K562 (cell line): ENCODE data around the gene EFHD2. TPM values are rescaled to one million over a fixed set of nuclear protein-coding genes. Genes with fewer than 3 reads are reported as not detected.

Source experiments
- ADNP ChIP-seq: fragments of 200-800 bp; sonication (Bioruptor generic); IDR thresholded peaks from 2 replicates; pipeline ENCODE4 v1.6.1; 2016; ENCODE audit warnings: missing genetic modification characterization, missing compliant biosample characterization
- CCNT2 ChIP-seq: IDR thresholded peaks from 2 replicates; pipeline ENCODE4 v1.6.1; 2011; ENCODE audit warnings: borderline replicate concordance, low read depth, mild to moderate bottlenecking, moderate library complexity, mixed read lengths, low read length; ENCODE audit not compliant: insufficient read length; ENCODE audit errors: extremely low read depth
- CTBP1 ChIP-seq: fragments of 450-650 bp; IDR thresholded peaks from 2 replicates; pipeline ENCODE4 v1.6.1; 2016; ENCODE audit warnings: borderline replicate concordance
- DNMT1 ChIP-seq: fragments of 450-650 bp; IDR thresholded peaks from 2 replicates; pipeline ENCODE4 v1.6.1; 2016; ENCODE audit warnings: antibody characterized with exemption, mild to moderate bottlenecking
- EGR1 ChIP-seq: fragments of 450-650 bp; conservative IDR thresholded peaks from 2 replicates; pipeline ENCODE4 v1.6.1; 2017; ENCODE audit warnings: mild to moderate bottlenecking
- EP300 ChIP-seq: IDR thresholded peaks from 2 replicates; pipeline ENCODE4 v1.6.1; 2012; ENCODE audit warnings: low read length, improper control_type of control experiment
- ESRRA ChIP-seq: fragments of 450-650 bp; IDR thresholded peaks from 2 replicates; pipeline ENCODE4 v1.6.1; 2014; ENCODE audit warnings: low read depth, mild to moderate bottlenecking, moderate library complexity, borderline replicate concordance
- ETV5 ChIP-seq: sonication (generic); formaldehyde crosslinking; IDR thresholded peaks from 2 replicates; pipeline ENCODE4 v1.4.0; 2020; ENCODE audit warnings: low read depth, mild to moderate bottlenecking, missing genetic modification reagents
- EWSR1 ChIP-seq: fragments of 450-650 bp; IDR thresholded peaks from 2 replicates; pipeline ENCODE4 v1.6.1; 2018; ENCODE audit warnings: borderline replicate concordance, mild to moderate bottlenecking, low read depth, moderate library complexity; ENCODE audit not compliant: partially characterized antibody
- GATA2 ChIP-seq: sonication (generic); formaldehyde crosslinking; IDR thresholded peaks from 2 replicates; pipeline ENCODE4 v1.4.0; 2020; ENCODE audit warnings: mild to moderate bottlenecking, missing genetic modification reagents
- GATAD2B ChIP-seq: fragments of 450-650 bp; IDR thresholded peaks from 2 replicates; pipeline ENCODE4 v1.6.1; 2017; ENCODE audit warnings: mild to moderate bottlenecking, borderline replicate concordance
- GTF2F1 ChIP-seq: IDR thresholded peaks from 2 replicates; pipeline ENCODE4 v1.6.1; 2011; ENCODE audit warnings: low read depth, low read length, improper control_type of control experiment
- HINFP ChIP-seq: fragments of 450-650 bp; conservative IDR thresholded peaks from 2 replicates; pipeline ENCODE4 v1.6.1; 2016; ENCODE audit warnings: missing genetic modification characterization, low read depth, mild to moderate bottlenecking, control low read depth, missing compliant biosample characterization
- KDM1A ChIP-seq, 2 experiments: fragments of 450-650 bp; IDR thresholded peaks; 2 replicates each; pipeline ENCODE4 v1.6.1; 2016; ENCODE audit warnings: mild to moderate bottlenecking in 2 of 2
- MIER1 ChIP-seq: fragments of 450-650 bp; IDR thresholded peaks from 2 replicates; pipeline ENCODE4 v1.6.1; 2016; ENCODE audit warnings: antibody characterized with exemption, mild to moderate bottlenecking, low read depth
- NKRF ChIP-seq: fragments of 450-650 bp; IDR thresholded peaks from 2 replicates; pipeline ENCODE4 v1.6.1; 2016; ENCODE audit warnings: borderline replicate concordance
- NUFIP1 ChIP-seq: fragments of 450-650 bp; IDR thresholded peaks from 2 replicates; pipeline ENCODE4 v1.6.1; 2018; ENCODE audit not compliant: partially characterized antibody
- PYGO2 ChIP-seq: fragments of 450-650 bp; IDR thresholded peaks from 2 replicates; pipeline ENCODE4 v1.6.1; 2016; ENCODE audit warnings: mild to moderate bottlenecking, missing genetic modification characterization, moderate library complexity, missing compliant biosample characterization
- STAT5A ChIP-seq: IDR thresholded peaks from 2 replicates; pipeline ENCODE4 v1.6.1; 2012; ENCODE audit warnings: low read length, inconsistent platforms, borderline replicate concordance
- TSC22D4 ChIP-seq: fragments of 450-650 bp; IDR thresholded peaks from 2 replicates; pipeline ENCODE4 v1.6.1; 2016; ENCODE audit warnings: missing genetic modification characterization, missing biosample characterization, control low read depth
- ZBTB26 ChIP-seq: fragments of 450-650 bp; formaldehyde crosslinking; IDR thresholded peaks from 2 replicates; pipeline ENCODE4 v1.4.0; 2022; ENCODE audit warnings: missing genetic modification characterization
- ZNF232 ChIP-seq: sonication (generic); formaldehyde crosslinking; IDR thresholded peaks from 2 replicates; pipeline ENCODE4 v1.8.0; 2022; ENCODE audit warnings: mild to moderate bottlenecking, missing genetic modification reagents
- ZNF41 ChIP-seq: fragments of 250-450 bp; sonication (Bioruptor Pico); conservative IDR thresholded peaks from 2 replicates; pipeline ENCODE4 v1.4.0; 2020; ENCODE audit warnings: mild to moderate bottlenecking
- polyA plus RNA-seq, 8 experiments: library from polyadenylated mRNA; depleted of rRNA in 4 of 8; stranded (reverse) in 5 of 8; unstranded in 3 of 8; fragments of >200 nt; fragmentation: Nextera tagmentation in 2 of 8; fragmentation: Illumina TruSeq in 1 of 8; extraction: Ambion mirVana in 2 of 8; extraction: Trizol in 1 of 8; gene quantifications; 2 replicates each; pipeline versions ENCODE4 v1.2.1 to v1.2.3, GENCODE V29; 2011 to 2014; ENCODE audit warnings: inconsistent platforms in 1 of 8, missing spikeins in 1 of 8
- total RNA-seq, 7 experiments: library from RNA; depleted of rRNA in 6 of 7; stranded (reverse); fragments of >200 nt in 6 of 7; fragmentation: Illumina TruSeq in 2 of 7; extraction: Trizol in 2 of 7; gene quantifications; 2 replicates each; pipeline versions ENCODE4 v1.2.1 to v1.2.3, GENCODE V29; 2011 to 2021; ENCODE audit warnings: low replicate concordance in 1 of 7

Gene EFHD2
- total and polyA plus RNA-seq, 9 of the 15 experiments (the other 6 are each of a cell fraction or from before 2014, with no cell fraction given) = 1.7 to 73.5 (median 25.2) TPM

- no peak for TF ChIP-seq KDM1A (IDR thresholded peaks at IDR 0.05)
- 0 out of 2 replicates have a peak, but pooled peaks have one; percentile 42 for TF ChIP-seq GATAD2B
- peak; percentile 72 for TF ChIP-seq ESRRA
- TF ChIP-seq MIER1 = no peak
- no peak for TF ChIP-seq DNMT1
- no peak for TF ChIP-seq STAT5A
- no peak for TF ChIP-seq PYGO2 (tag)
- TF ChIP-seq TSC22D4 = no peak
- no peak for TF ChIP-seq NKRF
- peak; percentile 51 for TF ChIP-seq CCNT2
- 0 out of 2 replicates have a peak, but pooled peaks have one; percentile 18 for TF ChIP-seq ZNF41 (CRISPR knock-in tag)
- no peak for TF ChIP-seq ADNP (tag)
- no peak; the same call in 1 of the 2 replicates for TF ChIP-seq ZNF232 (CRISPR knock-in tag)
- no peak for TF ChIP-seq NUFIP1
- TF ChIP-seq HINFP (tag) = no peak
- TF ChIP-seq EGR1 = peak; percentile 80
- TF ChIP-seq CTBP1 = no peak
- peak; percentile 83 for TF ChIP-seq ETV5
- peak; percentile 88 for TF ChIP-seq GATA2
- TF ChIP-seq EP300 = peak; percentile 65; the same call in 1 of the 2 replicates
- TF ChIP-seq GTF2F1 = no peak
- TF ChIP-seq EWSR1 = no peak
- peak; percentile 19; the same call in 1 of the 2 replicates for TF ChIP-seq ZBTB26
Measured at GRCh38 chr1:15417059-15417934, 7.6 kb downstream of the EFHD2 start (continued).
